SHP77 (cell line): ENCODE data around the gene PRDM16.

Experiments used
- DNase-seq, 2 experiments: peaks; one replicate each; lab custom pipeline; 2025; lab: John Stamatoyannopoulos, UW

PRDM16 gene

DNA sequence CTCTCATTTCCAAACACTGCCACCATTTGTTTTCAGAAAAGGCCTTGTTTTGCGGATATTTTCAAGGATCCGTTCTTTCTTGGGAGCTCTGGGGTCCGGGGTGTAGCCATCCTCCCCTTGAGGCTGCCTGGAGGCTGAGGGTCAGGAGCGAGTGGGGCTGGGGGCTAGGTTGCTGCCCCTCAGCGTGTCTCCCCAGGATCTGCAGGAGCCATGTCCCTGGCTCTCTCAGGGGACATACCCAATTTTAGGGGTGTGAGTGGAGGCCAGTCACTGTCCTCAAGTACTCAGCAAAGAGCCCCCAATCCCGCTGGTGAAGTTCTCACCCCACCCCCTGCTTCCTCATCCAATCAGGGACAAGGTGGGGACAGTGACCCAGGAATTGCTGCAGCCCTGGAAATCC is 15.0 kb upstream of the PRDM16 start:
- no peak for DNase-seq

DNA sequence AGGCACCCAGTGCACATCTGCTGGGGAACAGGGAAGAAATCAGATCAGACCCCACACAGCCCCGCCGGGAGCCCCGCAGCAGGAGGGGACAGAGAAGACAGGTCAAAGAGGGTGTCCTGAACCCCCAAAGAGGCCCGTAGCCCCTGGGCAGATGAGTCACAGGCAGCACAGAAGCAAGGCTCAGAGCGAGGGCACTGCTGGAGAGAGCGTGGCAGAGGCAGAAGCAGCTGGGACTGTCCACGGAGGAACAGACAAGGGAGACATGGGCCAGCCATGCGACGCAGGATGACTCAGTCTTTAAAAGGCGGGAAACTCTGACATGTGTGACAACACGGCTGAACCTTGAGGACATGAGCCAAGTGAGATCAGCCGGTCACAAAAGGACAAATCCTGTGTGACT is 14.5 kb upstream of the PRDM16 start:
- DNase-seq: no peak

DNA sequence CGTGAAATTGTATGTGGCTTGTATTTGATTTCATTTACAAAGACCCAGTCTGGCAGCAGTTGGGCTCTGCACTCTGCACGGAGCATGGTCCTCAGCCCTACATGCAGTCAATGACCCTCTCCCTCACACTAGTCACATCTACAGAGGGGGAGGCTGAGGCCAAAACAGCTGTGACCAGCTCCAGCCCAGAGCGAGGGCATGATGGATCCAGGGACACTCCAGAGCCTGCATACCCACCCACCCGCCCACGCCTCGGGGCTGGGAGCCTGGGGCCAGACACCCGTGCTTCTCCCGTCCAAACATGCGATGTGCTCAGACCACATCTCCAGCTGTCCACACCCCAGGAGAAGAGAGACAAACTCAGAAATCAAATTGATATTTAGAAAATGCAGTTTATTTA is 14.0 kb upstream of the PRDM16 start:
- DNase-seq: no peak

DNA sequence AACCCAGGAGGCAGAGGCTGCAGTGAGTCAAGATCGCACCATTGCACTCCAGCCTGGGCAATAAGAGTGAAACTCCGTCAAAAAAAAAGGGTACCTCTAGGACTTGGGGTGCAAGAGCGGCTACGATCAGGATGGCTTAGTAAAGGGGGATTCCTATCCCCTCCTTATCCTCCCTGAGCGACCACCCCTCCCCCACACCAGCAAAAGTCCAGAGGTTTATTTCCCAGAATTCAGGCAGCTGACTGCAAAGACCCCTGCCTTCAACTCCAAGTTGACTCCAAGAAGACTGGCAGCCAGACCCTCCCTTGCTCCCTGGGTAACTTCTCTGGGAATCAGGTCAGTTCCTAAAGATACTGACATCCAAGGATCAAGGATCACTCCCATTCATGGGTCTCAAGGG is 12.4 kb upstream of the PRDM16 start:
- DNase-seq: no peak

DNA sequence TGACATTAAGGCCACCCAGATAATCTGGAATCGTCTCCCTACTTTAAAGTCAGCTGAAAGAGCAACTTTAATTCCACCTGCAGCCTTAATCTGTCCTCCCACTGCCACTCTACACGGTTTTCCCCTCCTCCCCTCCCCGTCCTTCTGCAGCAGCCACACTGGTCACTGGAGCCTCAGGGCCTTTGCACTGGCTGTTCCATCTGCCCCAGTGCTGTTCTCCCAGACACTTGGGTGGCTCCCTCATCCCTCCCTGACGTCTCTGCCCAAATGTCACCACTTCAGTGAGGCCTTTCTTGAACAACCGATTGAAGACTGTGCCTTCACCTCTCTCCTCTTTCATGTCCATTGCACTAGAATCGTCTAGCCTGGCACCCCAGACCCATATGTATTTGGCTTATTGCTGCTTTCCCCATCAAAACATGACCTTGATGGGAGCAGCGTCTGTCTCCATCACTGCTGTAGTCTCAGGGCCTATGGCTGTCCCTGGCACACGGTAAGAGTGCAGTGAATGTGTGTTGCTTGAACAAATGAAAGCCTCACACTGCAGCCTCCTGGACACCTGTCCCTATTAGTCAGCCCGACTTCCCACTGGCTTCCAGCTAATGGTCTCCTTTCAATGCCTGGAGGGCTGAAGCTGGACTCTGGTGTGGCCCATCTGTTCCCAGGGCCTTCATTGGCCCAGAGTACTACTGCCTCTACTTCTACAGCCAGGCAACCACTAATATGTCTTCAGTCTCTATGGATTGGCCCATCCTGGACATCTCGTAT is 10.6 kb upstream of the PRDM16 start:
- no peak for DNase-seq

DNA sequence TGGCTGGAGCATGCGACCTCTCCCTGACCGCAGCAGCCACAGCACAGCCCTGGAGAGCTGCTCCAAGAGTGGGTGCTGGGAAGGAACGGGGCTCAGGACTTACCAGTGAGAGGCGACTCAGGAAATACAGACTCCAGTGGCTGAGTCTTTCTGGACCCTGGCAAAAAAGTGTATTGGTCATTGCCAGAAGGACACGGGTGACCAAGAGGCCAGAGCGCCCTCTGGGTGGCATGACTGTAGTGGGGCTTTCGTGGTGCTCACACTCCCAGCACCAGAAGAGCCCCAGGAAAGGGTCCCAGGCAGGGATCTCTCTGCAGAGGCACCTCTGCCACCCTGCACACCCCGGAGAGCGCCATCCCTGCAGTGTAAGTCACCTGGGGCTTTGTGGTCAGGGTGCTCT is 8.9 kb upstream of the PRDM16 start:
- DNase-seq: no peak

DNA sequence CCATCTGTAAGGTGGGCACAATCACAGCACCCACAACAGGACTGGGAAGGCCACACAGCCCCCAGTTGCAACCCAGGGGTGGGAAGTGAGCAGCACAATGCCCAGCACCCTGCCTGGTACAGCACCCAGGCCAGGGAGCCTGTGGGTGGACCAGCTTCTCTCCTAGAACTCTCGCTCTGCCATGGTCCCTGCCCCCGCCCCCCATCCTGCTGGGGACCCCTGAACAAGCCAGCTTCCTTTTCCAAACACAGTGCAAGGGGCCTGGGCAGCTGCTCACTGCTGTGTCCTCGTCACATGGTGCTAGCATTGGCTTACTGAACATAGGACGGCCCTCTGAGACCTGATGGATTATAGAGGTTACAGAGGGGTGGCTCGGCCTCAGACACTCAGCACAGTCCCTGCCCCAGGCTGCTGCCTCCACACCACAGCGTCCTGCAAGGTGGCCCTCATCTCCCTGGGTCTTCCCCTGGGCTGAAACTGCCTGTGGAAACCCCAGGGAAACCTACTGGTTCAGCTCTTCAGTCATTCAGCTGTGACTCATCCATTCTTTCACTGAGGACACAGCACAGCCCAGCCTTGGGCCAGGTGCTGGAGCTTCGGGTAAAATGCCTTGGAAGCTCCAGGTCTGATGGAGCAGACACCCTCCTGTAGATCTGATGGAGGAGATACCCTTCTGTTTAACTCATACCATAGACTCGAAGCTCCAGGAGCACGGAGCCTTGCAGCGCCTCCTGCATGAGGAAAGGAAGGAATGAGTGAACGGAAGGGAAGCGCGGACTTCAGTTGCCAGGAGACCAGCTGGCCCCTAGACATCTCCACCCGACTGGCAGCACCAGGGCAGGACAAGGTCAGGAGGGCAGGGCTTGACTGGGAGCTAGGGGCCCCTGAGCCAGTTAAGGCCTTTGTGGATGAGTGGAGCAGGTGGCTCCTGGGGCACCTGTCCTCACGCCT is 8.1 kb upstream of the PRDM16 start:
- no peak for DNase-seq

DNA sequence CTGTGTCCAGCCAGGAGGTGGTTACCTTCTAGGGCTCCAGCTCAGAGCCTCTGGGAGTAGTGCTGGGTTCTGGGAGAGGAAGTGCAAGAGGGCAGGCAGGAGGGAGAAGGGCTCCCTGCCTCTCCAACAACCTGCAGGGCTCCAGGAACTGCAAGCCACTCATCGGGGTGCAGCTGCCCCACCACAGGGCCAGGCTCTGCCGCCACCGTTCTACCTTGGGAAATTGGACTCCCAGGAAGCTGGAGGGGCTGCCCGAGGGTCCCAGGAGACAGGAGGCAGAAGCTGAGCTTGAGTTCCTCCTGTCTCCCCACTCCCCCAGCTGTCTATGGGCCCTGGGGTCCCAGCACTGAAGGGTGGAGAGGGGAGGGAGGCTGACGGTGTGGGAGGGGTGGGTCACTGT is 7.4 kb upstream of the PRDM16 start:
- DNase-seq: no peak

DNA sequence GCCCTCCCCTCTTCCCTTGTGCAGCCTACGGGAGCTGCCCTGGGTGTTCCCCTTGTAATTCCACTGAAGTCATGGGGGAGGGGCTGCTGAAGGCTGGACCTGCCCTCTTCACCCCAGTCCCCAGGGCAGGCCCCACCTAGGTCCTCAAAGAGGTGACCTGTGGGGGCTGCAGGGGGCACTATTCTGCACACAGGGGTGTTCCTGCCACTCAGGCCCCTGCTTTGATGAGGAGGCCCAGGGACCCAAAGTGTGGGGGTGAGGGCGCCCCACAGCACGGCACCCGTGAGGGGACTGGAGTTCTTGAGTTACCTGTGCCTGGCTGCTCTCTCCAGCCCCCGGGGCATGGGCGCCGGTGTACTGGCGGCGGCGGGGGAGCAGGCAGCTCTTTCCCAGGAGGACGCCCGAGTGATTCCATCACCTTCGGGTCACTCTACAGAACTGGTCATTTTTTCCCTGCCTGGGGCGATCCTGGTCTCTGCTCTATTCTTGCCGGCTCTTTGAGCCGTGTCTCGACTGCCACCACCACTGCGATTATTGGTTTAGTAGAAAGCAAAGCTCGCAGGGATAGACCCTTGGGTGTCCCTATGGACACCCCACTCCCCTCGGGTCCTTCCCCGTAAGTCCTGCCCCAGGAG is 6.9 kb upstream of the PRDM16 start:
- DNase-seq: no peak

DNA sequence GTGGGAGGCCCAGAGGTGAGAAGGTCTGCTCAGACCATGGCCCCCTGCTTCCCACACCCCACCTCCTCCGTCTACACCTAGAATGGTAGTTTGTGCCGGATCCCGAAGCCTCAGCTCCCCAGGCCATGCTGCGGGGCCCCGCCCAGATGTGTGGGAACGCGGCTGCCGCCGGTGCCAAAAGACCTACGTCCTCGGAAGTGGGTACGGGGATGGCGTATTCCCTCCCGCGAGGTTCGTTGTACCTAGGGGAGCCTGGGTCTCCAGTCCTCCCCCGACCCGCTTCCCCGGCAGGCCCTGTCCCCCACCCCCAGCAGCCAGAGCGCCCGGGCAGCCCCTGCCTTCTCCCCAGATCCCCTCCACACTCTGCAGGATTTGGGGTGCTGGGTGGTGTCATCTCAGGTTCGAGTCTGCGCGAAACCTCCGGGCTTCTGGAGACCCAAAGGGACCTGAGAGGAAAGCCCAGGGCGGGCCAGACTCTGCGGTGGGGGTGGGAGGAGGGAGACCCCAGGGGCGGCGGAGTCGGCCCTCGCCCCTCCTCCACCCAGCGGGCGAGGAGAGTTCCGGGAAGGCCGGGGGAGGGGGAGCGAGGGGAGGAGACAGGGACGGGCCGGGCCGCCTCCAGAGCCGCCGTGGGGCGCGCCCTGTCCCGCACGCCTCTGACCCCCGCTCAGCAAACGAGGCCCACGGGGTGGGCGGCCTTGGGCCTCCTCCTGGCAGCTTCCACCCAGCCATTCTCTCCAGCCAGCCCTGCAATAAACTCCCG is 6.2 kb upstream of the PRDM16 start:
- DNase-seq: no peak

DNA sequence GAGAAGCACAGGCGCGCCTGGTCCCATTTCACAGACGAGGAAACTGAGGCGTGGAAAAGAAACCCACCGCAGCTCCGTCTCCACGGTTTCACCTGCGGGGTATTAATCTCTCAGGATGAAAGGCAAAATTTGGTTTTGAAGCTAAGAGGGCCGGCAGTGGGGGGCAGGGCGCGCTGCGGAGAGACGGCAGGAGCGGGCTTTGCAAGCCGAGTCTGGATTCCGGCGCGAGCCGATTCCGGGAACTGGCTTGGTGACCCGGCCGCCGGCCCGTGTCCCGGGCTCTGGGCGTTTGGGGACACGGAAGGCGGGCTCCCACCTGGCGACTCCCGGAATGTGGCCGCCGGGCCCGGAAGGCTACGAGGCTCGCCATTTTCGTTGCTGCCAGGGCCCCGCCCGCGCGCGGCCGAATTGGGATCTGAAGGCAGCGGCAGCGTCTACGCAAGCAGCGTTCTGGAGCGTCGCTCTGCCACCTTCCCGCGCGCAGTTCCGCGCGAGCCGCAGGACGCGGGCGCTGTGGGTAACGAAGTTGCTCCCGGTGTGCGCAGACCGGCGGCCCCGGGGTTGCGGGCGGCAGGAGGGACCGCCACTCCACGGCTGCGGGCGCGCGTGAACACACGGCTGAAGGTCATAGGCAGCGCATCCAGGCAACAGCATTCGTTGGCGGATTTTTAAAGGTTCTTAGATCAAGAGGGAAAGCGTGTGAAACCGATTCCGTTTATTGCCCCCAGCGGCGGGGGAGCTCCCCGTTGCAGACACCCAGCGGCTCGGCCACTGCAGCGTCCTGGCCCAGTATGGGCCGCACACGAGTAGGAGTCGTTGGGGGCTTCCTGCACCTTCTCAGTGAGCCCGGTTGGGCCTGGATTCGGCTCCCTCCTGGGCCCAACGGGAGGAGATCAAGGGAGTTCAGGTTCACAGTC is 5.4 kb upstream of the PRDM16 start:
- no peak for DNase-seq

DNA sequence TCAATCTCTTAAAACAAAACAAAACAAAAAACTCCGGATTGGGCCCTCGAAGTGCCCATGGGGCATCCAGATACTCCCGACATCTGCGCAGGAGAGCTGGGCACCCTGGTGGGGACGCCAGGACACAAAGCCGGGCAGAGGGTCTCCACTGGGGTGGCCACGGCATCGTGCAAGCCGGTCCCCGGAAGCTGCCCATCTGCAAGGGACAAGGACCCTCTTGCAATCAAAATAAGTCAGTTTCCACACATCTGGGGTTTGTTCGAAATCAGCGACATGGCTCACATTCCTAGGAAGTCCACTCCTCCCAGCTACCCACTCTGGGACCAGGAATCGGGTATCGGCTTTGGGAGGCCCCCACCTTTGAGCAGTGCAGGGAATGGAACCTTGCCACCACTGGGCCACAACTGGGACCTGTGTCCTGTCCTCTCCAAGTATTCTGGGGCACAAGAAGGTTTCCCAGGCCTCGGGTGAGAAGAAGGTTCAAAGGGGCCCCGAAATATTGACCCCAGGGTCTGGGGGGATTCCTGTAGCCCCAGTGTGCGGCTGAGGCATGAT is 4.6 kb upstream of the PRDM16 start:
- DNase-seq: no peak

DNA sequence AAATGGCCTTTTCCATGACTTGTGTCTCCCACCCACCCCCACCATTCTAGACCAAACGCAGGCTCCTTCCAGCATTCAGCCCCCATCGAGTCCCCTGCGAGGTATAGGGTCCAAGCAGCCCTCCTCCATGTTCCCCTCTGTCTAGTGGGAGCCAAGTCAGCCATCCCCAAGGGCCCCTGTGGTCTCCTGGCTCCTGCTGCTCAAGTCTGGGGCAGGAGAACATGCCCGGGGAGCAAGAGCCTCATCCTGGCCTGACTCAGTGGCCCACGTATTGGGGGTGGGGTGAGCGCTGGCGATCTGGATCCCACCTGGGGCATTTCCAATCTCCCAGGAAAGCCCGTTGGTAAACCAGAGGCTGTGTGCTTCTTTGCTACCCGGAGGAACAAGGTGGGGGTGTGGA is 4.1 kb upstream of the PRDM16 start:
- no peak for DNase-seq

DNA sequence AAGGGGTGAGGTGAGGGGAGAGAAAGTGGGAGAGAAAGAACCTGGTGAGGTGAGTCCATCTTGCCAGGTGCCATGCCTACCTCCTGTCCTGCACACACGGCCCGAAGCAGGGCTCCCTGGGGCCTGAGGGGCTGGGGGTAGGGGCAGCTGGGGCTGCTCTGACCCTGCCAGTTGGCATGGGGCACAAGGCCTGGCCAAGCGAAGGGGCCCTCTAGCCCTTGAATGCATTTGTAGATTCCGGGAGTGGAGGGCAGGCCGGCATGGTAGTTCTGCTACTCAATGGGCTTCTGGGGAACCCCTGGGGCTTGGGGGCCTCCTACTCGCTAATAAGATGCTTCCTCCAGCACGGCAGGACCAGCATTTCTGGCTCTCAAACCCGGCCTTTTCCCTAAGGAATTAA is 3.6 kb upstream of the PRDM16 start:
- no peak for DNase-seq

DNA sequence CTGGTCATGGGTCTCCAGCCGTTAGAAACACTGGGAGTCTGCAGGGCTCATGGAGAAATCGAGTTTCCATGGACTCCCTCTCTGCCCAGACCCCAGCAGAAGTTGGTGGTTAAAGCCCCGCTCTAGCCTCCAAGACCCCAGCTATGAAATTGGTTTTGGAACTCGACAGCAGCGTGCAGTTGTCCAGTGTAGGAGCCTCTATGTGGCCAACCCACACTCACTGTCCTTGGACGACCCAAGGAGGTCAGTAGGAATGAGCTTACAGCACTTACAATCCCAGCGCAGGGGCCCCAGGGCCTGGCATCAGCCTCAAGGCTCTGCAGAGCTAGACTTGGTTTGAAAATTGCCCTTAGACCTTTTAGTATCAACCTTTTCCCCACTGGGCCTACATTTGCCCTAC is 3.2 kb upstream of the PRDM16 start:
- no peak for DNase-seq

DNA sequence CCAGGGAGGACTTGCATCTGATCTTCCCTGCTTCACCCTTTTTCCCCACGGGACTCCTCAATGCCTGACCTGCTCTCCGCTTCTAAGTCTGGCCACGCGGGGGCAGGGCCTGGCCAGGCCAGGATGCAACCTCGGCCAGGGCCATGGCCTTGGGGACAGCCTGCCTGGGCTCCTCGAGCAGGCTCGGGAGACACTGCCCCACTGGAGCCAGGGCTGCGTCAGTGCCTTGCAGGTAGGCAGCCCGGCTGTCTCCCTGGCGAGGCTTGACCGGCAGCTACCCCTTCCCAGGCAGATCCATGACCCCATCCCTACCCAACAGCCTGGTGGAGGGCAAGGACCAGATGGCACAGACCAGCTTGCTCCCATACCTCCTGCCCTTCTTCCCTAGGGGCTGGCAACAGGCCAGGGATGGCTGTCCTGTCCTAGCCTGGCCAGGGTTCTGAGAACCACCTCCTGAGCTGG is 2.7 kb upstream of the PRDM16 start:
- DNase-seq: peak in 1 of 2 experiments; percentile 34

DNA sequence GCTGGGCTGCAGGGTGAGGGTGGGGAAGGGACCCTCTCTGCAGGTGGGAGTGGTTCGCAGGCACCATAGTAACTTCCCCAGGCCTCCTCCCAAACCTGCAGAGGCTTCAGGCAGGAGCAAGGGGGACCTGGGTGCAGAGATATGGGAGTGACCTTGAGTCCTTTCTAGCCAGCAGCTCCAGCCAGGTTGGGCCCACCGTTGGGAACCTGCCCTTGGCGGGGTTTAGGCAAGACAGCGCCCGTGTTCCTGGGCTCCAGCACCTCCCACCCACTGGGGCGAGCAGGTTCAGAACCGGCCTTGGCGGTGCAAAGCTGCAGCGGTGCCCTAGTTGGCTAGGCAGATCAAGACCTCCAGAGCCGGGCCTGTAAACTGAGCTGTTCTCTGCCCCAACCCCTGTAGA is 2.2 kb upstream of the PRDM16 start:
- no peak for DNase-seq

DNA sequence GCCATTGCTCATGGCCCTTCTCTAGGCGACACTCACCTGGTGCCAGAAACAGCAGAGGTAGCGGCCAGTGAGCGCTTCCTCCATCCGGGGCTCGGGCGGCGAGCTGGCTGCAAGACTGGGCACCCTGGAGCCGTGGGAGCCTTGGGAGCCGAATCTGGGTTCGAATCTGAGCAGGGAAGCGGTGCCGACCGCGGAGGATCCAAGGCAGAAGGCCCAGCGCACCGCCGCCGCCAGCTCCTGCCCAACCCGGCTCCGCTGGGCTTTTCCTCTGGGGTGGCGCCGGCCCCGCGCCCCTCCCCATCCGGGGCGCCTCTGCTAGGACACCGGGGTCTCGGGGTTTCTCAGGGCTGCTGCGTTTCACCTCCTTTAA is 1.7 kb upstream of the PRDM16 start:
- no peak for DNase-seq

DNA sequence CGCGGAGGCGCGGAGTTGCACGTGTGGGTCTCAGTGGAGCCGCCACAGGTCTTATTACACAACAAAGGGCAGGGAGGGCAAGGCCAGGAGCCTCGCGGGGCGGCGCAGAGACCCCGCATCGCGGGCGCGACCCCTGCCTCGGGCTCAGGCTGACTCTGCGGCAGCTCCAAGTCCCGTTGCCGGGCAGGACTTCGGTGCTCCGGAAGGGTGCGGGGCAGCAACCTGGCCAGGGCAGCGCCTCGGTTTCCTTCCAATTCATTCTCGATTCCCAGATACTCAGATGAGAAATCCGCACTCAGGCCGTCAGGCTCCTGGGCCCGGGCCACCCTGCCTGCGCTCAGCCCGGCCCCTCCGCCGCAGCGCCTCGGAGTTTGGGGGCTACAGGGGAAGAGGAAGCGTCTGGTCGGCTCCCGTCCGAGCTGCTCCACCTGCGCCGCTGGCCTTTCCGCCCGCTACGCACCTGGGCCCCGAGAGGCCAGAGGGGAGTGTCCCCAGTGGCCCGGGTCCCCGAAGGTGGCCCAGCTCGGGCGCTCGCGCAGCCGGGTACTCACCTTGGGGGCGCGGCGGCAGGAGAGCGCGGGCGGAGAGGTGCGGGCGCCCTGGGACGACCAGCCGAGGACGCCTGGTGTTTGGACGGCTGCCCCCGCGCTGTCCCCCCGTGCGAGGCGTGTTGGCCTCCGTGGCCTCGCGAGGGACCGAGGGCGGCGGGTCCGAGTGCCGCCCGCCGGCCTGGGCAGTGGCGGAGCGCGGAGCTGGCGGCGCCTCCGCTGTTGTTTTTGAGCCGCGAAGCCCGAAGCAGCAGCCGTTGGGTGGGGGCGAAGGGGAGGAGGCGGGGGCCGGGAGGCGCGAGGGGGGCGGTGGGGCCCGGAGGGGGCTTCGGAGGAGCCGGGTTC is 1.1 kb upstream of the PRDM16 start:
- DNase-seq: no peak
